Measurements from ENCODE around the gene NAA38. TPM values are rescaled to one million over a fixed set of nuclear protein-coding genes. Genes with fewer than 3 reads are reported as not detected.

The NAA38 gene
- total RNA-seq, 1 experiment from 2014 or later, result 36.6 TPM

DNA sequence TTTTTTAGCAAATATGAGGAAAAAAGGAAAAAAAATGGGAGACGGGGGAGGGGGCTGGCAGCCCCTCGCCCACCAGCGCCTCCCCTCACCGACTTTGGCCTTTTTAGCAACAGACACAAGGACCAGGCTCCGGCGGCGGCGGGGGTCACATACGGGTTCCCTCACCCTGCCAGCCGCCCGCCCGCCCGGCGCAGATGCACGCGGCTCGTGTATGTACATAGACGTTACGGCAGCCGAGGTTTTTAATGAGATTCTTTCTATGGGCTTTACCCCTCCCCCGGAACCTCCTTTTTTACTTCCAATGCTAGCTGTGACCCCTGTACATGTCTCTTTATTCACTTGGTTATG is 3.7 kb downstream of the NAA38 start:
- Mint-ChIP-seq H3K4me1 (ENCODE audit: low read depth, unreplicated experiment) (no peaks in the 10 kb centered on the region), H3K27ac (ENCODE audit: unreplicated experiment) (no peak overlapping the region), H3K4me3 (ENCODE audit: low read depth, unreplicated experiment) (no peak overlapping the region), H3K36me3 (ENCODE audit: insufficient read depth, unreplicated experiment) (peaks cover 41% of the 10 kb centered on the region), H3K27me3 (ENCODE audit: unreplicated experiment) (no peaks in the 10 kb centered on the region), H3K9me3 (ENCODE audit: low read depth, unreplicated experiment) (no peaks in the 10 kb centered on the region)
- CTCF ChIA-PET, result no interaction called here
- intact Hi-C loops (cut with micrococcal nuclease; ENCODE audit: unreplicated experiment), result loop anchor here (10.0 kb wide), 1 partner anchor 109 kb away; no protein-coding TSS in a partner anchor
- TF ChIP-seq, protein P1, sequence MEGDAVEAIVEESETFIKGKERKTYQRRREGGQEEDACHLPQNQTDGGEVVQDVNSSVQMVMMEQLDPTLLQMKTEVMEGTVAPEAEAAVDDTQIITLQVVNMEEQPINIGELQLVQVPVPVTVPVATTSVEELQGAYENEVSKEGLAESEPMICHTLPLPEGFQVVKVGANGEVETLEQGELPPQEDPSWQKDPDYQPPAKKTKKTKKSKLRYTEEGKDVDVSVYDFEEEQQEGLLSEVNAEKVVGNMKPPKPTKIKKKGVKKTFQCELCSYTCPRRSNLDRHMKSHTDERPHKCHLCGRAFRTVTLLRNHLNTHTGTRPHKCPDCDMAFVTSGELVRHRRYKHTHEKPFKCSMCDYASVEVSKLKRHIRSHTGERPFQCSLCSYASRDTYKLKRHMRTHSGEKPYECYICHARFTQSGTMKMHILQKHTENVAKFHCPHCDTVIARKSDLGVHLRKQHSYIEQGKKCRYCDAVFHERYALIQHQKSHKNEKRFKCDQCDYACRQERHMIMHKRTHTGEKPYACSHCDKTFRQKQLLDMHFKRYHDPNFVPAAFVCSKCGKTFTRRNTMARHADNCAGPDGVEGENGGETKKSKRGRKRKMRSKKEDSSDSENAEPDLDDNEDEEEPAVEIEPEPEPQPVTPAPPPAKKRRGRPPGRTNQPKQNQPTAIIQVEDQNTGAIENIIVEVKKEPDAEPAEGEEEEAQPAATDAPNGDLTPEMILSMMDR (IDR thresholded peaks at IDR 0.05; ENCODE audit: unreplicated experiment), result no peak
- no peak for DNase-seq
- no TSS peak for BruUV-seq (replicated peaks)

DNA sequence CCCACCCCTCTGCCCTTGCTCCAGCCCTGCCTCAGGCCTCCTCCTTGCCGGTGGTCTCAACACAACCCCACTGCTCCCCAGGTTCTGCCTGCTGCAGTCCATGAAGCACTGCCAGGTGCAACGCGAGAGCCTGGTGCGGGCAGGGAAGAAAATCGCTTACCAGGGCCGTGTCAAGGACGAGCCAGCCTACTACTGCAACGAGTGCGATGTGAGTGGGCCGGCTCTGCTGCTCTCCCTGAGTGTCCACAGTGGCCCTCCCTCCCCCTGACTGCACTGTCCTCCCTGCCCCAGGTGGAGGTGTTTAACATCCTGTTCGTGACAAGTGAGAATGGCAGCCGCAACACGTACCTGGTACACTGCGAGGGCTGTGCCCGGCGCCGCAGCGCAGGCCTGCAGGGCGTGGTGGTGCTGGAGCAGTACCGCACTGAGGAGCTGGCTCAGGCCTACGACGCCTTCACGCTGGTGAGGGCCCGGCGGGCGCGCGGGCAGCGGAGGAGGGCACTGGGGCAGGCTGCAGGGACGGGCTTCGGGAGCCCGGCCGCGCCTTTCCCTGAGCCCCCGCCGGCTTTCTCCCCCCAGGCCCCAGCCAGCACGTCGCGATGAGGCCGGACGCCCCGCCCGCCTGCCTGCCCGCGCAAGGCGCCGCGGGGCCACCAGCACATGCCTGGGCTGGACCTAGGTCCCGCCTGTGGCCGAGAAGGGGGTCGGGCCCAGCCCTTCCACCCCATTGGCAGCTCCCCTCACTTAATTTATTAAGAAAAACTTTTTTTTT is 4.3 kb downstream of the NAA38 start:
- no TSS peak for BruUV-seq (replicated peaks)
- Mint-ChIP-seq H3K4me3 (ENCODE audit: low read depth, unreplicated experiment) (no peak overlapping the region), H3K4me1 (ENCODE audit: low read depth, unreplicated experiment) (no peaks in the 10 kb centered on the region), H3K36me3 (ENCODE audit: insufficient read depth, unreplicated experiment) (peaks cover 47% of the 10 kb centered on the region), H3K9me3 (ENCODE audit: low read depth, unreplicated experiment) (no peaks in the 10 kb centered on the region), H3K27me3 (ENCODE audit: unreplicated experiment) (no peaks in the 10 kb centered on the region), H3K27ac (ENCODE audit: unreplicated experiment) (no peak overlapping the region)
- CTCF ChIA-PET, result no interaction called here
- DNase-seq, result no peak
- intact Hi-C loops (cut with micrococcal nuclease; ENCODE audit: unreplicated experiment), result loop anchor here (10.0 kb wide), 1 partner anchor 108 kb away; no protein-coding TSS in a partner anchor
- TF ChIP-seq, protein P1 (IDR thresholded peaks at IDR 0.05; ENCODE audit: unreplicated experiment), result no peak

DNA sequence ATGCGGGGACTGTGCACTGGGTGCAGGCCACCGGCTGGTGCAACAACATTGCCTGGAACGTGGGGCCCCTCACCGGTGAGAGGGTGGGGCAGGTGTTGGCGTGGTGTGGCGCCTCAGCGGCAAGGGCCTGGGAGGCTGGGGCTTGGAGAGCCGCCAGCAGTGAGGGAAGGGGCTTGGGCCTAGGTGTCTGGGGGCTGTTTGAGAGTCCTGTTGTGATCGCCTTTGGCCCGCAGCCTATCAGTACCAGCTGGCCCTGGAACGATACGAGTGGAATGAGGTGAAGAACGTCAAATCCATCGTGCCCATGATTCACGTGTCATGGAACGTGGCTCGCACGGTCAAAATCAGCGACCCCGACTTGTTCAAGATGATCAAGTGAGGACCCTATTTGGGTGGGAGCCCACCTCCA is 5.1 kb downstream of the NAA38 start:
- Mint-ChIP-seq H3K9me3 (ENCODE audit: low read depth, unreplicated experiment) (no peaks in the 10 kb centered on the region), H3K27ac (ENCODE audit: unreplicated experiment) (no peak overlapping the region), H3K27me3 (ENCODE audit: unreplicated experiment) (no peaks in the 10 kb centered on the region), H3K36me3 (ENCODE audit: insufficient read depth, unreplicated experiment) (peaks cover 50% of the 10 kb centered on the region), H3K4me3 (ENCODE audit: low read depth, unreplicated experiment) (no peak overlapping the region), H3K4me1 (ENCODE audit: low read depth, unreplicated experiment) (no peaks in the 10 kb centered on the region)
- intact Hi-C loops (cut with micrococcal nuclease; ENCODE audit: unreplicated experiment), result loop anchor here (10.0 kb wide), 1 partner anchor 107 kb away; no protein-coding TSS in a partner anchor
- CTCF ChIA-PET, result no interaction called here
- DNase-seq, result no peak
- TF ChIP-seq, protein P1 (IDR thresholded peaks at IDR 0.05; ENCODE audit: unreplicated experiment), result no peak
- BruUV-seq (replicated peaks), result no TSS peak

DNA sequence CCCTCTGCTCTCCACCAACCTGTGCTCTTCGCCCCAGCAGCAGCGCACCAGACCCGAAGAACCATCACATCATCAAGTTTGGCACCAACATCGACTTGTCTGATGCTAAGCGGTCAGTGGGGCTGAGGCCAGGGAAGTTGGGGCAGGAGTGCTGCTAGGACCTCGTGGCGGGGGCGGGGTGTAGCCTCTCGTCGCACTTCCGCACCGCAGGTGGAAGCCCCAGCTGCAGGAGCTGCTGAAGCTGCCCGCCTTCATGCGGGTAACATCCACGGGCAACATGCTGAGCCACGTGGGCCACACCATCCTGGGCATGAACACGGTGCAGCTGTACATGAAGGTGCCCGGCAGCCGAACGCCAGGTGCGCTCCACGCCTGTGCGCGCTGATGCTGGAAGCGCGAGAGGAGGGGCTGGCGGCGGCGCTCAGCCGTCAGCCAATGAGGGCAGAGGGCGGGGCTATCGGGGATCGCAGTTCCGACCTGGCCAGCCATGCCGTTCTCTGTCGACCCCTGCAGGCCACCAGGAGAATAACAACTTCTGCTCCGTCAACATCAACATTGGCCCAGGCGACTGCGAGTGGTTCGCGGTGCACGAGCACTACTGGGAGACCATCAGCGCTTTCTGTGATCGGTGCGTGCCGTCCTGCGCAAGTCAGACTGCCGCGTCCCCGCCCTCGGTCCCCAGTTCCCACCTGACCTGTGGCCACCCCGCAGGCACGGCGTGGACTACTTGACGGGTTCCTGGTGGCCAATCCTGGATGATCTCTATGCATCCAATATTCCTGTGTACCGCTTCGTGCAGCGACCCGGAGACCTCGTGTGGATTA is 5.7 kb downstream of the NAA38 start:
- peaks cover 56% of the 10 kb centered on the region for H3K36me3 Mint-ChIP-seq (ENCODE audit: insufficient read depth, unreplicated experiment)
- no TSS peak for BruUV-seq (replicated peaks)
- intact Hi-C loops (cut with micrococcal nuclease; ENCODE audit: unreplicated experiment), result loop anchor here (10.0 kb wide), 1 partner anchor 107 kb away; no protein-coding TSS in a partner anchor

More for the DNA sequence above, 5.7 kb downstream of the NAA38 start:
- Mint-ChIP-seq H3K4me3 (ENCODE audit: low read depth, unreplicated experiment) (no peak overlapping the region), H3K27ac (ENCODE audit: unreplicated experiment) (no peak overlapping the region), H3K4me1 (ENCODE audit: low read depth, unreplicated experiment) (no peaks in the 10 kb centered on the region), H3K9me3 (ENCODE audit: low read depth, unreplicated experiment) (no peaks in the 10 kb centered on the region), H3K27me3 (ENCODE audit: unreplicated experiment) (no peaks in the 10 kb centered on the region)
- TF ChIP-seq, protein P1 (IDR thresholded peaks at IDR 0.05; ENCODE audit: unreplicated experiment), result peak; percentile 67
- CTCF ChIA-PET, result no interaction called here
- peak; percentile 35 for DNase-seq

Measured in Calu3 (cell line).